Upper lobe of right lung (tissue), 1 donor: ENCODE data around the gene CEP68. TPM values are rescaled to one million over a fixed set of nuclear protein-coding genes. Genes with fewer than 3 reads are reported as not detected.

ENCODE experiments used
- ATAC-seq: fragments of 200-7000 bp; cut with Tn5 transposase; one replicate; pipeline ENCODE4 v1.9.1; 2020; ENCODE audit warnings: mild to moderate bottlenecking, moderate library complexity
- DNase-seq: peaks from one replicate; pipeline ENCODE4 v3.0.0-alpha.2; 2020
- H3K27ac ChIP-seq: fragments of 200-600 bp; one replicate; pipeline ENCODE4 v1.8.0; 2022
- H3K27me3 ChIP-seq: fragments of 200-600 bp; one replicate; pipeline ENCODE4 v1.8.0; 2022; ENCODE audit warnings: mild to moderate bottlenecking
- H3K36me3 ChIP-seq: fragments of 200-600 bp; one replicate; pipeline ENCODE4 v1.8.0; 2022
- H3K4me1 ChIP-seq: fragments of 200-600 bp; one replicate; pipeline ENCODE4 v1.8.0; 2022
- H3K4me3 ChIP-seq: fragments of 200-600 bp; one replicate; pipeline ENCODE4 v1.8.0; 2022; ENCODE audit warnings: mild to moderate bottlenecking
- H3K9me3 ChIP-seq: fragments of 200-600 bp; one replicate; pipeline ENCODE4 v1.8.0; 2022
- CTCF ChIP-seq: fragments of 200-600 bp; IDR thresholded peaks from one replicate; pipeline ENCODE4 v1.8.0; 2022; ENCODE audit warnings: antibody characterized with exemption
- intact Hi-C: fragments of 100-400 bp; cut with DNase I; formaldehyde crosslinking; loops from one replicate; pipeline ENCODE4 v1.11.0; 2022
- total RNA-seq: library from RNA; stranded (reverse); fragmentation: NEBNext Ultra II Directional; extraction: Animal tissue kit (Norgen Biotek cat#: 25700); gene quantifications from one replicate; pipeline ENCODE4 v1.2.1, GENCODE V29; 2021
- donor health status: DM: no; HTN: yes; CAD: no; lungs with severe emphysema.

CEP68 gene
- total RNA-seq, 1 donor from 2014 or later = 16.0 TPM

GRCh38 chr2:65057054-65057375 lies 799 bp downstream of the CEP68 start:
- no peaks in the 10 kb centered on the region for H3K9me3 ChIP-seq
- no peaks in the 10 kb centered on the region for H3K27me3 ChIP-seq
- peak overlapping the region; percentile 86 for H3K4me3 ChIP-seq
- TF ChIP-seq CTCF = no peak
- peaks cover 23% of the 10 kb centered on the region for H3K4me1 ChIP-seq
- no peak for ATAC-seq
- intact Hi-C loops = no loop called here
- no peaks in the 10 kb centered on the region for H3K36me3 ChIP-seq
- peak overlapping the region; percentile 85 for H3K27ac ChIP-seq
- DNase-seq = no peak

GRCh38 chr2:65057391-65058052 lies 1.3 kb downstream of the CEP68 start:
- intact Hi-C loops = no loop called here
- no peak for TF ChIP-seq CTCF
- ATAC-seq (no peak), DNase-seq (no peak)
- no peaks in the 10 kb centered on the region for H3K36me3 ChIP-seq
- H3K4me3 ChIP-seq = peak overlapping the region; percentile 86
- H3K4me1 ChIP-seq = peaks cover 23% of the 10 kb centered on the region
- H3K27ac ChIP-seq = peak overlapping the region; percentile 85
- H3K27me3 ChIP-seq = no peaks in the 10 kb centered on the region
- no peaks in the 10 kb centered on the region for H3K9me3 ChIP-seq

GRCh38 chr2:65059071-65059470 lies 2.9 kb downstream of the CEP68 start:
- ATAC-seq (no peak), DNase-seq (no peak)
- Histone ChIP-seq H3K36me3 (no peaks in the 10 kb centered on the region), H3K4me1 (peaks cover 36% of the 10 kb centered on the region), H3K27ac (no peak overlapping the region), H3K9me3 (no peaks in the 10 kb centered on the region), H3K27me3 (no peaks in the 10 kb centered on the region), H3K4me3 (no peak overlapping the region)
- intact Hi-C loops = no loop called here
- no peak for TF ChIP-seq CTCF

- no peaks in the 10 kb centered on the region for H3K27me3 ChIP-seq
- H3K9me3 ChIP-seq = no peaks in the 10 kb centered on the region
- intact Hi-C loops = no loop called here
- H3K4me1 ChIP-seq = peaks cover 54% of the 10 kb centered on the region
- no peaks in the 10 kb centered on the region for H3K36me3 ChIP-seq
- no peak for TF ChIP-seq CTCF
- no peak overlapping the region for H3K27ac ChIP-seq
- H3K4me3 ChIP-seq = no peak overlapping the region
- DNase-seq = no peak
- ATAC-seq = no peak
Observed at GRCh38 chr2:65061146-65061909, 5.1 kb downstream of the CEP68 start.

GRCh38 chr2:65061910-65062339 lies 5.7 kb downstream of the CEP68 start:
- ATAC-seq (no peak), DNase-seq (no peak)
- Histone ChIP-seq H3K36me3 (no peaks in the 10 kb centered on the region), H3K4me3 (no peak overlapping the region), H3K4me1 (peaks cover 54% of the 10 kb centered on the region), H3K9me3 (no peaks in the 10 kb centered on the region), H3K27me3 (no peaks in the 10 kb centered on the region), H3K27ac (no peak overlapping the region)
- intact Hi-C loops = no loop called here
- TF ChIP-seq CTCF = no peak
